Erythroblast (primary cell): ENCODE results near the gene MLLT1.
"Not testable (repeated sequence)": the region's sequence is repeated elsewhere in the genome, so short reads cannot be mapped to it uniquely, and the experiment has no call there.

Experiments
- DNase-seq, 2 experiments: peaks; one replicate each; lab custom pipeline; 2025; lab: John Stamatoyannopoulos, UW
- GATA1 ChIP-seq: IDR thresholded peaks from 2 replicates; pipeline ENCODE4 v1.6.1; 2011; ENCODE audit warnings: low read depth, mild to moderate bottlenecking, control low read depth, low read length, moderate library complexity
- POLR2A ChIP-seq: IDR thresholded peaks from 2 replicates; pipeline ENCODE4 v1.6.1; 2011; ENCODE audit warnings: mild to moderate bottlenecking, low read length

MLLT1 gene, protein sequence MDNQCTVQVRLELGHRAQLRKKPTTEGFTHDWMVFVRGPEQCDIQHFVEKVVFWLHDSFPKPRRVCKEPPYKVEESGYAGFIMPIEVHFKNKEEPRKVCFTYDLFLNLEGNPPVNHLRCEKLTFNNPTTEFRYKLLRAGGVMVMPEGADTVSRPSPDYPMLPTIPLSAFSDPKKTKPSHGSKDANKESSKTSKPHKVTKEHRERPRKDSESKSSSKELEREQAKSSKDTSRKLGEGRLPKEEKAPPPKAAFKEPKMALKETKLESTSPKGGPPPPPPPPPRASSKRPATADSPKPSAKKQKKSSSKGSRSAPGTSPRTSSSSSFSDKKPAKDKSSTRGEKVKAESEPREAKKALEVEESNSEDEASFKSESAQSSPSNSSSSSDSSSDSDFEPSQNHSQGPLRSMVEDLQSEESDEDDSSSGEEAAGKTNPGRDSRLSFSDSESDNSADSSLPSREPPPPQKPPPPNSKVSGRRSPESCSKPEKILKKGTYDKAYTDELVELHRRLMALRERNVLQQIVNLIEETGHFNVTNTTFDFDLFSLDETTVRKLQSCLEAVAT

DNA sequence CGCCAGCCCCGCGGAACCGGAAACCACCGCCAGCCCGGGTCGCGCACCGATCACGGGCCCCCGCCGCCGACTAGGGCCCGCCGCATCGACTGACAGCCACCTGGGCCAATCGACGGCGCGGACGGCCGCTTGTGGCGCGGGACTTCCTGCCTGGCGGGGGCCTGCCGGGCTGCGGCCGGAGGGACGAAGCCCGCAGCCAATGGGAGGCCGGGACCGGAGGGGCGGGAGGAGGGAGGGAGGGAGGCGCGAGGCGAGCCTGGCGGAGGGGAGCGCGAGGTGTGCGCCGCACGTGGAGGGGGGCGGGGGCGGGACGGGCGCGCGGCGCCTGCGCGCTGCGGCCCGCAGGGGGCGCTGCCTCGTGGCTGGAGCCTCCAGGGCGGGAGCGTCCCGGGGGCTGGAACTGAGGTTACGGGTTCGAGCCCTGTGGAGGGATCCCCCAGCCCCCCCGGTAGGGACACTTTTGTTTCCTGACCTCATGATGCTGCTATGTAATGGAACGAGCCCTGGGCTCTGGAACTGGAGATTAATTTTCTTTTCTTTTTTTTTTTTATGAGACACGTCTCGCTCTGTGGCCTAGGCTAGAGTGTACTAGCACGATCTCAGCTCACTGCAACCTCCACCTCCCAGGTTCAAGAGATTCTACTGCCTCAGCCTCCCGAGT is at the start of gene MLLT1:
MLLT1 (minus strand) TSS at position 45 of the 661 bp plus-strand sequence. CDS start 191 bp downstream, outside the sequence.
- DNase-seq = peak; percentile 98
- no peak for TF ChIP-seq POLR2A
- no peak for TF ChIP-seq GATA1

DNA sequence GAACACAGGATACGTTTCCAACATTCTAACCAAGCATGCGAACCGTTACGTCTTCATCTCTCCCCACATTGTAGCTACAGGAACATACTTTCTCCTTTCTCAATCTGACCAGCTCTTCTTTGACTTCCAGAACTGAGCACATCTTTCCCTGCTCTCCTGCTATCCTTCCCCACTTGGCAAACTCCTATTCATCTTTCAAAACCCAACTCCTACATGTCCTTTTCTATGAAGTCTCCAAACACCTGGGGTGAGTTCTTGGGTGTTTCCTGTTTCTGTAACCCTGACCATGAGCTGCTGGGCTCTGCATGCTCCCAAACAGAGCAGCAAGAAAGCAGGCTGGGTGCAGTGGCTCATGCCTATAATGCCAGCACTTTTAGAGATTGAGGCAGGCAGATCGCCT is 47.0 kb upstream of the MLLT1 start:
- TF ChIP-seq POLR2A (no peak), GATA1 (no peak)
- no peak for DNase-seq

DNA sequence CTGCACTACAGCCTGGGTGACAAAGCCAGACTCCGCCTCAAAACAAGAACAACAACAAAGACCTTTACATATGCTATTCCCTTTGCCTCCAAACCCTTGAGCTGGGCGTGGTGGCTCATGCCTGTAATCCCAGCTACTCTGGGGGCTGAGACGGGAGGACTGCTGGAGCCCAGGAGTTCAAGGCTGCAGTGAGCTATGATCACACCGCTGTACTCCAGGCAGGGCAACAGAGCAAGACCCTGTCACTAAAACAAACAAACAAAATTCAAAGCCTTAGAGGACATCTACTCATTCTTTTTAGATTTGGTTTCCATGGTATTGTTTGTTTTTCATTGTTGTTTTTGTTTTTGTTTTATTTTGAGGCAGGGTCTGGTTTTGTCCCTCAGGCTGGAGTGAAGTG is 45.8 kb upstream of the MLLT1 start:
- no peak for TF ChIP-seq POLR2A
- TF ChIP-seq GATA1 = no peak
- no peak for DNase-seq

DNA sequence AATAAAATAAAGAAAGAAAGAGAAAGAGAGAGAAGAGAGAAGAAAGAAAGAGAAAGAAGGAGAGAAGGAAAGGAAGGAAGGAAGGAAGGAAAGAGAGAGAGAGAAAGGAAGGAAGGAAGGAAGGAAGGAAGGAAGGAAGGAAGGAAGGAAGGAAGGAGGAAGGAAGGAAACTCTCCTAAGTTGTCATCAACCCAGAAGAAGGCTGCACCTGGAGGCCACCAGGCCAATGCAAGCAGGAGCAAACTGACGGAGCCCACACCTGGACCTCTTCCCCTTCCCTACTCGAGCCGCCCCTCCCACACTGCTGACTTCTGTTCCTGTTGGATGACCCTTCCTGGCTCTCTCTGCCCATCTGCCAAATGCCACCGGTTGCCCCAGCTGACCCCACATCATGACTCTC is 45.0 kb upstream of the MLLT1 start:
- TF ChIP-seq POLR2A (no peak), GATA1 (no peak)
- no peak for DNase-seq

DNA sequence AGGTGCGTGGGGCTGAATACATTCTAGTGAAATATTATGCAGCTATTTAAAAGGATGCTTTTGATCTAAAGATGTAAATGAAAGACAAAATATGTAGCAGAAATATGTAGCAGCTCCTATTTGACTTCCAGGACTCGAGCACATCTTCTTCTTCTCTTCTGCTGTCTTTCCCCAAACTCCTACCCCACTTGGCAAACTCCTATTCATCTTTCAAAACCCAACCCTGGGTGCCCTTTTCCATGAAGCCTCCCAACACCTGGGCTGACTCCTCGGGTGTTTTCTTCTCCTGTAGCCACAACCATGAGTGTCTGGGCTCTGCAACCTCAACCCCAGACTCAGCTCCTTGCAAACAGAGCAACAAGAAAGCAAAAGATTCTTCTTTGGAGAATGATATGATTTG is 42.5 kb upstream of the MLLT1 start:
- TF ChIP-seq GATA1 = no peak
- no peak for TF ChIP-seq POLR2A
- DNase-seq = no peak

DNA sequence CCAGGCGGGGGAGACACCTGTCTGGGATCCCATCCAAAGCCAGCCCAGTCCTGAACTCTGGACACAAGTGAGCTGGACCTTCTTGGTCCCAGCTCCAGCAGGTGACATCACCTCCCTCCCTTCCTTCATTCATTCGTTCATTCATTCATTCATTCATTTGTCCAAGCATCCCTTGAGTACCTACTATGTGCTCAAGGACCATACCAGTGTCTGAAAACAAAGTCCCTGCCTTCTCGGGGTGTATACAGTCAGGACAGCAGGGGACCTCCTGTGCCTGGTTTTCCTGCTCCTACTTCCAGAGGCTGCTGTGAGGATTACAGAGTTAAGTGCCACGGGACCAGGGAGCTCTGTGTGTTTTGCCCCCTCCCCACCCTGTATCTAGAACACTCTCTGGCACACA is 39.6 kb upstream of the MLLT1 start:
- no peak for DNase-seq
- TF ChIP-seq POLR2A = no peak

DNA sequence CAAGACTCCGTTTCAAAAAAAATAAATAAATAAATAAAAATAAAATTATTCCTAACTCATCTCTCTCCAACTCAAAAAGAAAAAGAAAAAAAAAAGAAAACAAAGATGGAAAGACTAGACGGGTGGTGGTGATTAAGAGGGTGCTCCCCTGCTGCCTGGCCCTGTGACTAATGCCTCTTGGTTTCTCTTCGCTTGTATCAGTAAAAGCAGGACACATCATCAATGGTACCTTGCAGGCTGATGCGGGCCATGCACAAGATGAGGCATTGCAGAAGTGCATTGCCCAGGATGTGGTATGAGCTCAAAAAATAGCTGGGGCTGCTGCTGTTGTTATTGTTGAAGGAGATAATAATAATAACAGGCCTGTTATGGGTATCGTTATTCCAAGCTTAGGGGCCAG is 39.0 kb upstream of the MLLT1 start:
- TF ChIP-seq GATA1 = no peak
- TF ChIP-seq POLR2A = no peak

DNA sequence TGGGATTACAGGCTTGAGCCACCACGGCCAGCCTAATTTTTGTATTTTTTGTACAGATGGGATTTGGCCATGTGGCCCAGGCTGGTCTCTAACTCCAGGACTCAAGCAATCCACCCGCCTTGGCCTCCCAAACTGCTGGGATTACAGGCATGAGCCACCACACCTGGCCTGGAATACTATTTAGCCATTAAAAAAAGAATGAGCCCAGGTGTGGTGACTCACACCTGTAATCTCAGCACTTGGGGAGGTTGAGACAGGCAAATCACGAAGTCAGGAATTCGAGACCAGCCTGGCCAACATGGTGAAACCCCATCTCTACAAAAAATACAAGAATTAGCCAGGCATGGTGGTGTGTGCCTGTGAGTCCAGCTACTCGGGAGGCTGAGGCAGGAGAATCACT is 35.9 kb upstream of the MLLT1 start:
- not testable (repeated sequence) for DNase-seq

More for the DNA sequence above, 39.0 kb upstream of the MLLT1 start:
- no peak for DNase-seq

DNA sequence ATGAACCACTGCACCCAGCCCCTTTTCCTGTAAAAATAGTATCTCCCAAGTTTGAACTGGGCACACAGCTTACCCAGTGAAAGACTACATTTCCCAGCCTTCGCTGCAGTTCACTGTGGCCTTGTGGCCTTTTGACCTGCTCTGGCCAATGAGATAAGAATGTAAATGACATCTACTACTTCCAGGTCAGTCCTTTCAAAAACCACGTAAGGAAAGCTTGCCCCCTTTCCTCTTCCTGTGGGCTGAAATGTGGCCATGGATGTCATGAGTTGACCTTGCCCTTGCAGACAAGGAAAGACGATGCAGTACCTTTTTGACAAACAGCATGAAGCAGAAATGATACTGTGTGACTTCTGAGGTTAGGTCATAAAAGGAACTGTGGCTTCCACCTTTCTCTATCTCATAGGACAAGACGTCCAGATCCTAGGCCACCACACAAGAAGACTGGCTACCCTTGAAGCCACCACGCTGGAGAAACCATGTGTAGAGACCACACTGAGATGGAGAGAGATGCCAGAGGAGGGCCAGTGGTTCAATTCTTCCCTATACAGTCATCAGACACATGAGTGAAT is 33.7 kb upstream of the MLLT1 start:
- no peak for TF ChIP-seq GATA1
- TF ChIP-seq POLR2A = no peak
- no peak for DNase-seq

DNA sequence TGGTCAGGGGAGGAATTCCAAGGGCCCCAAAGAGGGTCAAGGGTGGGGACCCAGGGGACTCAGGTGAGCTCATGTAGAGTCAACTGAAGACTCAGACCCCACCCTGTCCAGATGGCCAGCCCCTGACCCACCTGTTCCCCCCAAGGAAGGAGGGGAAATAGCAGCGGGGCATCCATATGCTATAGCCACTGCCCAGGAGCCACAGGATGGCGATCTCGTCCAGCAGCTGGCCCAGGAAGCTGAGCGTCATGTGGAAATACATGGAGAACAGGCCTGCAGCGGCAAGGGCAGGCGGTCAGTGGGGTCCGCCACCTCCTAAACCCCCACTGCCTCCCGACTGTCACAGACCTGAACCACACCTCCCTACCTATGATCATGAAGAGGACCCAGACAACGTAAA is 32.2 kb upstream of the MLLT1 start:
- TF ChIP-seq GATA1 = no peak
- no peak for TF ChIP-seq POLR2A
- DNase-seq = no peak

DNA sequence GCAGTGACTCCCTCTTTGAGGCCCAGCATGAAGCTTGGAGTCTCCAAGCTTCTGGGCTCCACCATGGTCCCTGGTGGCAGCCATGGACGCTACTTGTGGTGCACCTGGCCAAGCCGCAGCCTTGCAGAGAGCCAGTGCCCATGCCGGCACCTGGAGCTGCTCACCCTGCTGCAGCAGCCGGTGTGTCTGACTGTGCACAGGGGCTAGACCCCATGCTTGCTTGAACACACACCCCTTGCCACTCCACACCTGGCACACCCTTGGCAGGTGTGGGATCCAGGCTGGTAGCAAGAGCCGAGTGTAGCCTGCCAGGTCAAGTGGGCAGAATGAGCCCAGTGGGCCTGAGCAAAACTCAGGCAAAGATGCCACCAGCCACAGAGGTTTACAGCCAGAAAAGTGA is 18.6 kb upstream of the MLLT1 start:
- no peak for TF ChIP-seq POLR2A
- TF ChIP-seq GATA1 = no peak
- DNase-seq = no peak

DNA sequence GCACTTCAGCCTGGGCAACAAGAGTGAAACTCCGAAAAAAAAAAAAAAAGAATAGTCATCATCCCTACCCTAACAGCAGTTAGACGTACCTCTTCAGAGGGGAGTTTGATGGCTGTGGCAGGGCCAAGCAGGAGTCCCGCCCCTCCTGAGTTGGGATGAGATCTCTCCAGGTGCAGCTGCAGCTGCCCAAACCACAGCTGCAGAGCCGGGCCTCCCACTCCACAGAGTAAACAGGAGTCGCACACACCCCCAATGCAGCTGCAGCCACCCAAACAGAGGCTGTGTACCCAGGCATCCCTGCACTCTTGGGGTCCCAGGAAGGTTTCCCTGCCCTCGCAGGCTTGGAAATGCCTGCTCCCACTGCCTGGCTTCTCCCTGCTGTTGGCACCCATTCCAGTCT is 17.4 kb upstream of the MLLT1 start:
- TF ChIP-seq POLR2A (no peak), GATA1 (no peak)
- DNase-seq = no peak

DNA sequence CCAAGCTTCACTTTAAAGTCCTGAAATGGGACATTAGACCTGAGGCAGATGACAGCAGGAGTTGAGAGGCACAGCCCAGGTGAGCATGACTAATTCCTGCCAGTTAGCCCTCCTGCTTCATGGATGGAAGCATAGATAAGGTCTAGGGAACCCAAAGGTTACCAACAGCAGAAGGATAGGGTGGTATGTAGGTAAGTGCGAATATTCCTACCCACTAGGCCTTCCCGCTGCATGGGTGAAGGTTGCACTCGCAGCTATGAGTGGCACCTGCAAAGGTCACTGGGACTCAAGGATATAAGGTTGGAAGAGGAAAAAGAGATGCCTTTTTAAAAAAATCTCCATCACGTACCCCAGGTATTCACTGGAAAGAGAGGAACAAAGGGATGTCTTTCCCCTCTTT is 12.2 kb upstream of the MLLT1 start:
- peak in 1 of 2 experiments; percentile 33 for DNase-seq
- TF ChIP-seq POLR2A (no peak), GATA1 (no peak)

DNA sequence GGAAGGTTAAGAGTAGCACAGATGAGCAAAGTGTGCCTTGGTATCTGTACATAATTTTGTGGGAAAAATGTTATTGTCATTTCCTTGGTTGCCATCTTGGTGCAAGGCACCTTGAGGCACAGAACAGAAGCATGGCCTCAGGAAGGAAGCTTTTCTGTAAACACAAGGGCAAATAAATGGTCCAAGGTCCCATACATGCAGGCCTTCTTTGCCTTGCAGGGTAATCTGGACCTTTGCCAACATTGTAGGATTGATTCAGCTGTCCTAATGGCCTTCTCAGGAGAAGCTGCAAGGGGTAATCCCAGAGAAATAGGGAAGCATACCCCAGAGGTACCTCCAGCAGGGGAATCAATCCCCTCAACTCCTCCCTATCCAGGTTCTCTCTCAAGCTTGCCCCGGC is 9.0 kb upstream of the MLLT1 start:
- TF ChIP-seq POLR2A = no peak
- no peak for TF ChIP-seq GATA1
- no peak for DNase-seq
